Measurements from ENCODE around the gene ACTG1.

DNA sequence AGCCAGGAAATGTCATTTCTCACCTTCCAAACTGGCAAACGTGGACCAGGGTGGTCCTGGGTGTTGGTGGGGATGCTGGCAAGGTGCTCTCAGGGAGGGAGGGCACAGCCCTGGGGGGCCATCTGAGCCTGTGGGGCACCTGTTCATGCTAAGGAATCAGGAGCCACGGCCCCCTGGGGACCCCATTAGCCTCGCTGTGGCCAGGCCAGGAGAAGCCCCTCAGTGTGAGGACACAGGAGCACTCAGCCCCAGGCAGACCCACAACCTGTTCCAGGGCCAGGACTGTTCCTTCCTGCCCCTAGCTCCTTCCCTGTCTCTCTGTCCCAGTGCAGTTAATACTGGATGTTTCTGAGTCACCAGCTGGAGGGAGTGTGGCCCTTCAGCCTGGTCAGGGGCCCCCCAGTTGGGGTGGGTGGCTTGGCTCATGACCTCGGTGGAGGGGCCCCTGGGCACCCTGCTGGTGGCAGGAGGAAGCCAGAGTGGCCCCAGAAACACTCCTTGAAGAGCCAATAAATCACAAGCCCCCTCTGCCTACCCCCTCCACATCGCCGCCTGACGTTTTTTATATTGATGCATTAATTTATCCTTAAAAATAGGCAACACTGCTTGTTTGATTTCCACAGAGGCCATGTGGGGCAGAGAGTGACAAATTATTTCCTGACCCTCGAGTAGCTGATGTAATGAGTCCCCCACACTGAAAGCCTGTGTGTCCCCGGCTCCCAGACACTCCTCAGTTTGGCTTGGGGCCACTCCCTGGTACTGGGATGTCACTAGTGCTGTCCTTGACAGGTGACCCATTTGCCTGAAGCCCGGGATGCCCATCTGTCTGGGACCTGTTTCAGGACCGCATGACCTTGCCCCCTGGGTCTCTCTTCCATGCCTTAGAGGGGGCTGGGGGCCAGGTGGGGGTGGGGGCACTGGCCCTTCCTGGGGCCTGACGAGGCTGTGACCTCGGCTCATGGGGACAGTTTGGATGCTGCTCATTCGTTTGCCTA lies 22.3 kb downstream of the ACTG1 start:
- TF ChIP-seq, protein P1, sequence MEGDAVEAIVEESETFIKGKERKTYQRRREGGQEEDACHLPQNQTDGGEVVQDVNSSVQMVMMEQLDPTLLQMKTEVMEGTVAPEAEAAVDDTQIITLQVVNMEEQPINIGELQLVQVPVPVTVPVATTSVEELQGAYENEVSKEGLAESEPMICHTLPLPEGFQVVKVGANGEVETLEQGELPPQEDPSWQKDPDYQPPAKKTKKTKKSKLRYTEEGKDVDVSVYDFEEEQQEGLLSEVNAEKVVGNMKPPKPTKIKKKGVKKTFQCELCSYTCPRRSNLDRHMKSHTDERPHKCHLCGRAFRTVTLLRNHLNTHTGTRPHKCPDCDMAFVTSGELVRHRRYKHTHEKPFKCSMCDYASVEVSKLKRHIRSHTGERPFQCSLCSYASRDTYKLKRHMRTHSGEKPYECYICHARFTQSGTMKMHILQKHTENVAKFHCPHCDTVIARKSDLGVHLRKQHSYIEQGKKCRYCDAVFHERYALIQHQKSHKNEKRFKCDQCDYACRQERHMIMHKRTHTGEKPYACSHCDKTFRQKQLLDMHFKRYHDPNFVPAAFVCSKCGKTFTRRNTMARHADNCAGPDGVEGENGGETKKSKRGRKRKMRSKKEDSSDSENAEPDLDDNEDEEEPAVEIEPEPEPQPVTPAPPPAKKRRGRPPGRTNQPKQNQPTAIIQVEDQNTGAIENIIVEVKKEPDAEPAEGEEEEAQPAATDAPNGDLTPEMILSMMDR (IDR thresholded peaks at IDR 0.05), result no peak
- TF ChIP-seq POLR2AphosphoS5 (IDR thresholded peaks at IDR 0.05) (no peak), POLR2A (IDR thresholded peaks at IDR 0.05) (no peak)
